G401.6 (cell line): ENCODE results near the gene SCLY.

Source experiments
- FAIRE-seq: peaks from 2 replicates; lab custom pipeline; 2012; peaks lifted over from hg19 to GRCh38; lab: Jason Lieb, UNC

The SCLY gene

GRCh38 chr2:238127165-238128060 lies 66.6 kb downstream of the SCLY start:
- FAIRE-seq = no peak

- FAIRE-seq = no peak
These were observed 67.2 kb downstream of the SCLY start for GRCh38 chr2:238128061-238128440.

GRCh38 chr2:238128534-238129001 lies 67.8 kb downstream of the SCLY start:
- FAIRE-seq = no peak

DNA sequence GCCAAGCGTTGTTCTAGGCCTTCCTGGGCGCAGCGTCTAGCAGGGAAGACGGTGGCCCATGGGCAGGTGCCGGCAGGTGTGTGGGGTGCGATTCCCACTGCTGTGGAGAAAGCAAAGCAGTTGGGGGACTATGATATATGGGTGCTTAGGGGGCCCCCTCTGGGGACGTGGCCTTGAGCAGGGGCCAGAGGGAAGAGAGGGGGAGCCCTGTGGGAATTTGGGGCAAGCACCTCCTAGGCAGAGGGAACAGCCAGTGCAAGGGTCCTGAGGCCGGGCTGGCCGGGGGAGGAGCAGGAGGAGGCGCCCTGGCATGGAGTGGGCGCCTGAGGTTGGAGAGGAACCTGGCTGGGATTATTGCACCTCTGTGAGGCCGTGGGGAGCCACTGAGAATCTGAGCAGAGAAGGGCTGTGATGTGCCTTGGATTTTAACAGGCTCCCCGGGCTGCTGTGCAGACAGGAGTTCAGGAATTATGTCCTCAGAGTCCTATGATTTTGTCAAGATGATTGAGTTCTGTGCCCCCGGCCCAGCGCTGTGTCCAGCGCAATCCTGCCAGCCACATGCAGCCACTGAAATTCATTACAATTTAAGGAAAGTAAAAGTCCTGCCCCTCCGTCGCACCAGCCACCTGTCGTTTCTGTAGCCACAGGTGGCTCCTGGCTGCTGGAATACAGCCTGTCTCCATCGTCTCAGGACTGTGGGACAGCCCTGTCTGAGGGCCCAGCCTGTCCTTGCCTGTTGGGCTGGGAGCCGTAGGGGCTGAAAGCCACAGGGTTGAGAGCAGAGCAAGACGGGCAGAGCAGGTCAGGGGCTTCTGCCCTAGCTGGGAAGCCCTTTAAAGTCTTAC lies 68.6 kb downstream of the SCLY start:
- no peak for FAIRE-seq

DNA sequence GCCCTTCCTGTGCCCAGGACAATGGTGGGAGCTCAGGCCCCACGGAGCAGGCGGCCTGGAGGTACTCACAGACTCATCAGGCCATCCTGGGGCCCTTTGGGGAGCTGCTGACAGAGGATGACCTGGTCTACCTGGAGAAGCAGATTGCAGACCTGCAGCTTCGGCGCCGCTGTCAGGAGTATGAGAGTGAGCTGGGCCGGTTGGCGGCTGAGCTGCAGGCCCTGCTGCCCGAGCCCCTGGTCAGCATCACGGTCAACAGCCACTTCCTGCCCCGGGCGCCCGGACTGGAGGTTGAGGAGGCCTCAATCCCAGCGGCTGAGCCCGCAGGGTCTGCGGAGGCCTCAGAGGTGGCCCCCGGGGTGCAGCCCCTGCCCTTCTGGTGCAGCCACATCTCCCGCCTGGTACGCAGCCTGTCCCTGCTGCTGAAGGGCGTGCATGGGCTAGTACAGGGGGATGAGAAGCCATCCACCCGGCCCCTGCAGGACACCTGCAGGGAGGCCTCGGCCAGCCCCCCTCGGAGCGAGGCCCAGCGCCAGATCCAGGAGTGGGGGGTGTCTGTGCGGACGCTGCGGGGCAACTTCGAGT lies 69.4 kb downstream of the SCLY start:
- FAIRE-seq = no peak

GRCh38 chr2:238130696-238131628 lies 70.2 kb downstream of the SCLY start:
- FAIRE-seq = no peak

DNA sequence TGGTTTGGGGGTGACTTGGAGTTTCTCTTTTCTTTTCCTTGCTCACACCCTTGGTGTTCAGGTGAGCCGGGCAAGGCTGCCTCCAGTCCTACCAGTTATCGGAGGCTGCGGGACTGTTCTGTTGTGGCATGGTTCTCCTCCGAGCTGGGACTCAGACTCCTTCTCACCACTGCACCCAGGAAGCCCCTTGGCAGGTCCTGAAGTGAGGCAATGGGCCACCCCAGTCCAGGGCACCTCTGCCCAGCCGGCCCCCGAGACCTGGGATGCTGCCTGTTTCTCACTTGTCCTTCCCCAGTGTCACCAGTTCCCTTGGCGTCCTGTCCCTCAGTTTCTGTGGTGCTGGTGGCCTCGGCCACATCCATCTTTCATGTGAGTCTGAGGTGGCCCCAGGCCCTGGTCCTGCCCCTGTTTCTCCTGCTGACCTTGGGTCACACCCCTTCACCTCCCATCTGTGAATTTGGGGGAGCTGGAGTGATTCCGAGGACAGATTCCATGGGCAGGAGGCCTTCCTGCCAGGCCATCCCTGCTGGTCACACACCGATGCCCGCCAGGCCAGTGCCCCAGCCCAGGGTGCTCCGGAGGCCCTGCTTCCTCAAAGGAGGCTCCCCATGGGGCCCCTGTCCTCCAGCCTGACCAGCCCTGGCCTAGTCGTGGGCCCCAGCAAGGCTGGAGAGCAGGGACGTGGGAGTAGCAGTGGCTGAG lies 71.1 kb downstream of the SCLY start:
- FAIRE-seq = no peak

- FAIRE-seq = no peak
These were observed 72.0 kb downstream of the SCLY start for GRCh38 chr2:238132463-238133450.

GRCh38 chr2:238133499-238134392 lies 72.9 kb downstream of the SCLY start:
- no peak for FAIRE-seq

DNA sequence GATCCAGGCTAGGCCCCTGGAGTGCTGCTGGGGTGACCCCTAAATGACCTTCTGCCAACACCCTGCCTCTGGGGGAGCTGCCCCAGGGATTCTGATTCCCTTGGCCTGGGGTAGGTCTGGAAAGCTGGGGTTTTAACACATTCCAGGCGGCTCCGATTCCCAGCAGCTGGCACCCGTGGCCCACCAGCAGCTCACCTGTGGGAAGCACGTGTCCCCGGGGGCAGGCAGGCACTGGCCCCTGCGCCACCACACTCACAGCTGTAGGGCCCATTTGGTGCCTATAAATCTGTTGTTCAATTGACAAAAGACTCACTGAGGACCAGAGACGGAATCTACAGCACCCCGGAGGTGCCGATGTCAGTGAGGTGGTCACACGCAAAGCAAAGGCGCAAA lies 73.6 kb downstream of the SCLY start:
- no peak for FAIRE-seq

DNA sequence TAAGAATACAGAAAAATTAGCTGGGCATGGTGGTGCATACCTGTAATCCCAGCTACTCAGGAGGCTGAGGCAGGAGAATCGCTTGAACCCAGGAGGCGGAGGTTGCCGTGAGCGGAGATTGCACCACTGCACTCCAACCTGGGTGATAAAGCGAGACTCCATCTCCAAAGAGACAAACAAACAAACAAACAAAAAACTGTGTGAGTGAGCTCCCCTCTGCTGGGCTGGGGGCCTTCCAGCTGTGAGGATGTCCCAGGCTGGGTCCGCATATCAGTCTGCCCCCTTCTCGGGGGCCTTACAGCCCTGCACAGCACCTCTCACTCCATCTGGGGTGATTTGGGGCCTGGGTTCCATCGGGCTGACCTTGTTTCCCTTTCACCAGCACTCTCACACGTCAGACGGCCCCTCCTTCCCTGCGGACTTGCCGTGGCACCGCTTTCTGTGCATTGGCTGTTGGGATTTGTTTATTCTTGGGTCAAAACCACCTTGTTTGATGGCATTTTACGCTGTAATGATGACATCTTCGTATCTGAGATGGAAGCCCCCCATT lies 74.9 kb downstream of the SCLY start:
- FAIRE-seq = no peak

DNA sequence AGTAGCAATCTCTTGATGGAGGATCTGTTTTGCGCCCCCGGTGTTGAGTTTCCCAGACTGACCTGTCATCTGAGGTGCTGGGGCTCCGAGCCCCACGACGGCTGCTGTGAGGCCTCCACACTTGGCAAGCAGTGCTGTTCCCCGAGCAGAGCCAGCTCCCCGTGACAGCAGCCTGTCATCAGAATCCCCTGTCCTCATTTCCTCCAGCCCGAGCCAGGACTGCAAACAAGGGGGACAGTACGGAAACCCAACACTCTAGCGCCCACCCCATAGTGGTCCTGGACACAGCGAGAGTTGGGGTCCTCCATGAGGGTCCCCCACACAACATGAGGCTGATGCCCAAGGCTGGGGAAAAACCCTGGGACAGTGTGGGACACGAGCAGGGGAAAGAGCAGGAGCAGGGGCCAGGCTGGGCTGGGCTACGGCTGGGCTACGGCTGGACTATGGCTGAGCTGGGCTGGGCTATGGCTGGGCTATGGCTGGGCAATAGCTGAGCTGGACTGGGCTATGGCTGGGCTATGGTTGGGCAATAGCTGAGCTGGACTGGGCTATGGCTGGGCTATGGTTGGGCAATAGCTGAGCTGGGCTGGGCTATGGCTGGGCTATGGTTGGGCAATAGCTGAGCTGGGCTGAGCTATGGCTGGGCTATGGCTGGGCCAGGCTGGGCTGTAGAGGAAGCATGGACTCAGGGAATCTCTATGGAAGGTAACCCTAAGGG lies 76.2 kb downstream of the SCLY start:
- no peak for FAIRE-seq

DNA sequence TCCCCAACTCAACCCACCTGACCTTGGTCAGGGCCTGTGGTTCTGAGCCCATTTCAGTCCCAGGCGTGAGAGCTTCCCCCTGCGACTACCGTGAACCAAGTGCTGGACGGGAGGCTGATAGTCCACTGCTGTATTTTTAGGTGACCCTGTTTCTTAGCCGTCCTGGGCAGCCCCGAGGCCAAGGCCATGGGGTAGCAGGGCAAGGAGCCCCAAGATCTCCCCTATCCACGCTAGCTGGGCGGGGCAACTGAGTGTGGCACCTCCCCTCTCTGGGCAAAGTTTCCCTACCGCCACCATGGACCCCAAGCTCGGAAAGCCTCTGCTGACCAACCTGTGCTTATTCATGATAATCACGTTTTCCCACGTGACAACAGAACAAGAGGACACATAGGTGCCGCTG lies 77.1 kb downstream of the SCLY start:
- FAIRE-seq = no peak

GRCh38 chr2:238138331-238139195 lies 77.8 kb downstream of the SCLY start, which contains the start of gene KLHL30:
Gene KLHL30, plus strand, starts transcription at chr2:238138668. Its CDS starts 2,087 bp downstream, at chr2:238140755.
- no peak for FAIRE-seq

DNA sequence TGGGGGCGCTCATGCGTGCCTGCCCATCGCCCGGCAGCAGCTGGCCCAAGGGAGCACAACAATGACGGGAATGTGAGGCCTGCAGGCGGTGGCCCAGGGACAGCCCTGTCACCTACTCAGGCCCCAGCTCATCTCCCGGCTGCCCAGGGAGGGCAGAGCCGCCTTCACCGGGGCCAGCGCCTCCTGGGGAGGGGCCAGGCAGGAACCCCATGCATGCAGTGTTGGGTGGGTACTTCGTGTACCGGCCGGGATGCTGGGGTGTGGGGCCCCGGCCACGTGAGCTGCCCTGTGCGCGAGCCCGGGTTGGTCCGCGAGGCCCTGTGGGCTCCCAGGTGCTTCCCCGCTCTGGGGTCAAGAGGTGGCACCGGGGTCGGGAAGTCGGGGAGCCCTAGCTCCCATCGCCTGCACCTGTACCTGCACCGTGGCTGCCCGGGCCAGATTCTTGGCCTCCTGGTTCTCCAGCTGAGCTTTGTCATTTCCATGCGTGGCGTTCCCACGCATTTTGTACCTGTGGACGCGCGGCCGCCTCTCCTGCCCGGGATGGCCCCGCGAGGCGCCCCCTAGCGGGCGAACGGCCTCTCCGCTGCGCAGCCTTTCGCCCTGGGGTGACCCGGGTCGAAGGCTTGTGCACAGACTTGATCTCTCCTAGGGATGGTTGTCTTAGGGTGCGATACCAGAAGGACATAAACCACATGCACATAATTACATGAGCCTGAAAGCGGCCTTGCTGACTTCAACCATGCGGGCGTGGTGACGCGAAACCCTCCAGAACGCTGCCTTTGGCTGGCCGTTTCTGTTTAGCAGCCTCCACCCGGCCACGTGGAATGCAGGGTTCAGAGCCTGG lies 78.6 kb downstream of the SCLY start:
- no peak for FAIRE-seq

DNA sequence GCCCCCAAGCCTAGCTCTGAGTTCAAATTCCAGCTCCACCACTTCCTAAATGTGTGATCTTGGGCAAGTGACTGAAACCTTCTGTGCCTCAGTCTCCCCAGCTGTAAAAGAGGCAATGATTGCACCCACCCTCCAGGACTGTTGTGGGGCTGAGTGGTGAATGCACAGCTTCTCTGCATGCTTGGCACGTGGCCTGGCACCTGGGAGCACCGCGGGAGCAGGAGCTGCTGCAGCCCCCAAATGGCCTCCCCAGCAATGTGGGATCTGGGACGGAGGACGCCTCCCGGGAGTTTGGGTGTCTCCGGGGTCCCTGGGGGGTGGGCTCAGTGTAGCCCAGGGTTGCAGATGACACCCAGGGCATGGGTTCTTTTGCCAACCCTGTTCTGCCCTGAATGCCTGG lies 79.2 kb downstream of the SCLY start:
- FAIRE-seq = no peak
